Thymus (tissue), 11 donors: ENCODE data around the gene BOD1L1. TPM values are rescaled to one million over a fixed set of nuclear protein-coding genes. Genes with fewer than 3 reads are reported as not detected.

ENCODE experiments used
- DNase-seq, 9 donors: peaks; one replicate each; pipeline ENCODE4 v3.0.0-alpha.2; 2013; ENCODE audit warnings: low spot score in 9 of 9, low read depth in 6 of 9, missing footprints in 1 of 9
- H3K27ac ChIP-seq, 2 donors: one replicate each; pipeline ENCODE4 v1.5.1; 2013; ENCODE audit warnings: control low read depth in 1 of 2, low read depth in 1 of 2, low read length in 1 of 2, mild to moderate bottlenecking in 1 of 2, moderate library complexity in 1 of 2
- H3K27me3 ChIP-seq, 2 donors: one replicate each; pipeline ENCODE4 v1.5.1; 2013; ENCODE audit warnings: low read length in 1 of 2; ENCODE audit not compliant: control insufficient read depth in 2 of 2, insufficient read depth in 1 of 2
- H3K36me3 ChIP-seq, 2 donors: one replicate each; pipeline ENCODE4 v1.5.1; 2013; ENCODE audit warnings: low read length in 1 of 2, mild to moderate bottlenecking in 1 of 2, moderate library complexity in 1 of 2; ENCODE audit not compliant: control insufficient read depth in 2 of 2, insufficient read depth in 2 of 2
- H3K4me1 ChIP-seq, 2 donors: one replicate each; pipeline ENCODE4 v1.5.1; 2013; ENCODE audit warnings: low read length in 2 of 2; ENCODE audit not compliant: control insufficient read depth in 2 of 2, insufficient read depth in 2 of 2
- H3K4me3 ChIP-seq, 2 donors: one replicate each; pipeline ENCODE4 v1.5.1; 2013; ENCODE audit warnings: low read length in 2 of 2, control low read depth in 1 of 2, mild to moderate bottlenecking in 1 of 2
- H3K9me3 ChIP-seq, 2 donors: one replicate each; pipeline ENCODE4 v1.5.1; 2013; ENCODE audit warnings: low read length in 1 of 2, mild to moderate bottlenecking in 1 of 2; ENCODE audit not compliant: control insufficient read depth in 2 of 2, insufficient read depth in 1 of 2
- WGBS: extraction: QIAGEN DNeasy Blood & Tissue Kit; methylation state at CpG from one replicate; pipeline ENCODE4 v1.1.7; 2013; 5-methylcytosine and 5-hydroxymethylcytosine counted together
- polyA plus RNA-seq: library from polyadenylated mRNA; stranded (reverse); fragments of 200-250 nt; gene quantifications from one replicate; pipeline ENCODE4 v1.2.3, GENCODE V29; 2013
- total RNA-seq: library from RNA; stranded (reverse); fragments of 120-200 nt; gene quantifications from one replicate; pipeline ENCODE4 v1.2.4, GENCODE V29; 2013
- donor health status: healthy.

The BOD1L1 gene
- total and polyA plus RNA-seq, 2 donors: 20.0 to 27.1 TPM

DNA sequence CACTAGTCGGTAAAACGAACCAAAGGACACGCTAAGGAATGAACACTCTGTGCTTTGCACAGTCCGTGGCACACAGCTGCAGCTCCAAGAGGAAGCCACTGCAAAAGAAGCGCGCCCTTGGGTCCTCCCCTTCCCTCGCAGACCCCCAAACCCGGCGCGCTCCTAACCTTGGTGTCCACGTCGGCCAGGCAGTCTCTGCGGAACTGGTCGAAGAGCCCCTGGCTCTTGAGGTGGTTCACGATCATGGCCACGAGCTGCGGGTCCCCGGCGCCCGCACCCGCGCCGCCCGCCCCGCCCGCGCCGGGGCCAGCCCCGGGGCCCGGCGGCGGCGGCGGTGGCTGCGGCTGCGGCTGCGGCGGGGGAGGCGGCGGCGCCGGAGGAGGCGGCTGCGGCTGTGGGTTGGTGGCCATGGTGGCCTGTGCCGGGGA lies 333 bp downstream of the BOD1L1 start:
- Histone ChIP-seq H3K9me3 (peaks cover 0 to 6% of the 10 kb centered on the region in 2 donors), H3K4me1 (peaks cover 9 to 13% of the 10 kb centered on the region in 2 donors)
- DNase-seq: peak in 7 of 9 donors; percentile 21 to 68 (median 37)

DNA sequence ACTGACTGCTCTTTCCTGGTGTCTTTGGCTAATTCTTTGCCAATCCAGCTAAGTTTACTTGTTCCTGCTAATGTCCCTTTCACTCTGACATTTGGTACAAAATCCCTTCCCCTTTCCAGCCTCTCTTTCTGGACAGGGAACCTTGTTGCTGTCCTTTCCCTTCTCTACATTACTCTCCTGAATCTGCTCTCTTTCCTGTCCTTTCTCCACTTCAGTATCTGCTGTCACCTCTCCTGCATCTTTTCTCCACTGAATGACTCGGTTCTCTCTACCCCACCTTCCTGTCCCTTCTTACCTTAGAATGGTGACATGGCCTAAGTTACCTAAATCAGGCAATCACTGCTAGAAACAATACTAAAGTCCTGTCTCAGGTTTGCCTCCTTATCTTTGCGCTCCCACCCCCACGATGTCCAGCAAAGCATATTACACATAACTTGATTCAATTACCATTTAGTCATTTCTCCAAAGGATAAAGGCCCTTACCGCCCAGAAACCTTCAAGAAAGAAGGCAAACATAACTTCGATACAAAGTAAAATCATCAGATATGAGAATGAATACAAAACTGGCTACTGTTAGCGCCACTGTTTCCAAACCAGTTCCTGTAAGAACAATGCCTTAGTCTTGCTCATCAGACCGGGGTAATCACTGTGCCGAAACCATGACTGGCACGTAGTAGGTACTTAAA lies 890 bp downstream of the BOD1L1 start:
- peak in 1 of 9 donors; percentile 17 for DNase-seq
- H3K36me3 ChIP-seq: no peaks in the 10 kb centered on the region
- peaks cover 9 to 13% of the 10 kb centered on the region in 2 donors for H3K4me1 ChIP-seq
- H3K27ac ChIP-seq: peak overlapping the region; percentile 15 to 16
- H3K4me3 ChIP-seq: peak overlapping the region; percentile 94 to 98
- 3% methylated on average over 9 of the region's 9 CpGs for WGBS
- no peaks in the 10 kb centered on the region for H3K27me3 ChIP-seq
- peaks cover 0 to 6% of the 10 kb centered on the region in 2 donors for H3K9me3 ChIP-seq

More for the DNA sequence above, 333 bp downstream of the BOD1L1 start:
- Histone ChIP-seq H3K27ac (peak overlapping the region; percentile 89 to 93), H3K27me3 (no peaks in the 10 kb centered on the region), H3K4me3 (peak overlapping the region; percentile 94 to 98), H3K36me3 (no peaks in the 10 kb centered on the region)
- under 1% methylated on average over 45 of the region's 45 CpGs for WGBS

DNA sequence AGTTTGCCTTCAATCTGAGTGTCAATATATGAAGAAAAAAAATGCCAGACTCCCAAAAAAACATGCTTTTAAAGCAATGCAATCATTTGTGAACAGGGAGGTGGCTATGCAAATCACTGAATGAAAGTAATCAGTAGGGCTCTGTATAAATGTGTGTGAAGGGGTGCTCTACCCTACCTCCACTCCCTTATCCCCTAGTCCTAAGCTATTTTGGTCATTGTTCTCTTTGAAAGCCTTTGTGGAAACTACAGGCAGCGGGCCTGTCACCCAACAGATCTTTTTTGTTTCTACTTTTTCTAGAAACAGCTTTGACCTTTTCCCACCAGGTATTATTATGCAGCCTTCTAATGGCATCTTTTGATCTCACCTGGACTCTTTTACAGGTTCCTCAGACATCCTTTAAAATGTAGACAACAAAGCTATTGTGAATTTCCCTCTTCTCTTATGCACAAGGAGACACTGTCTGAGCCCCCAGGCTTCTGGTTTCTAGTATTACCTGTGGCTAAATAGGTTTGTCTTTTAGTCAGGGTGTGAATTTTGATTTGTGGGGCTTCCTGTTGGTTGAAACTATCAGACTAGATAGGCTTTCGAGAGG lies 9.2 kb downstream of the BOD1L1 start:
- H3K27me3 ChIP-seq: no peaks in the 10 kb centered on the region
- peaks cover 0 to 1% of the 10 kb centered on the region in 2 donors for H3K4me1 ChIP-seq
- WGBS: 95% methylated on average over 2 of the region's 2 CpGs
- no peaks in the 10 kb centered on the region for H3K9me3 ChIP-seq
- H3K4me3 ChIP-seq: no peak overlapping the region
- H3K27ac ChIP-seq: no peak overlapping the region
- no peak for DNase-seq
- H3K36me3 ChIP-seq: peaks cover 23 to 34% of the 10 kb centered on the region in 2 donors

DNA sequence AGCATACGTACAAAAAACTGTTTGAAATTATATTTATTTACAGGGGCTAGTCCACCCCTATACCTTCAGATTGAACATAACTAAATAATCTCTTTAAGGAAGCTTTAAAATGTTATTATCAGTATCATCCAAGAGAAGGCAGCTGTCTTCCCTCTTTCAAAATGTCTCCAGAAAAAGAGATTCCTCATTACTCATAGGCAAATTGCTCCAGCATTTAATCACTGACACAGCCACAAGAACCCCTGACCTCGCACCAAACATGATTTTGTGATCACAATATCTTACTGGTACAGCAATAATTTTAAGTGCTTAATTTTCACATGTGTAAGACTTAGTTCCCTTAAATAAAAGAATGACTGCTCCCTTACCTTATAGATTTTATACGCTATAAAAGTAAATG lies 9.7 kb downstream of the BOD1L1 start:
- Histone ChIP-seq H3K36me3 (peaks cover 25 to 39% of the 10 kb centered on the region in 2 donors), H3K27ac (no peak overlapping the region)

DNA sequence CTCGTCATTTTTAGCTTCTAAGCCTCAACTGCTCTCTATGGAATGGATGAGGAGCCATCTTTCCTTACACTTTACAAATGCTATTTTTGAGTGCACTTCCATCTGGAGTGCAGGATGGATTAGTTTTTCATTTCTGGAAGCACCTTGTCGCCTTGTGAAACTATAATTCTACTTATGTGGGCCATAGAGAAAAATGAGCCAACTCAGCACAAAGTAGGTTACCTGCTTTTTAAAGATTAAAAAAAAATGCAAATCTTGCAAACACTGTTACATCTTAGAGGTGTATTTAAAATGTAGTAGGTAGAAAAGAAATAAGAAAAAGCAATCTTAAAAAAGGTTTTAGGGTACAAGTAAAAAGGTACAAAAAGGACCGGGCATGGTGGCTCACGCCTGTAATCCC lies 10.9 kb downstream of the BOD1L1 start:
- WGBS: 97% methylated on average over 4 of the region's 4 CpGs
- no peak for DNase-seq
- Histone ChIP-seq H3K4me1 (no peaks in the 10 kb centered on the region), H3K9me3 (no peaks in the 10 kb centered on the region), H3K27ac (no peak overlapping the region), H3K36me3 (peaks cover 36 to 49% of the 10 kb centered on the region in 2 donors), H3K4me3 (no peak overlapping the region), H3K27me3 (no peaks in the 10 kb centered on the region)

More for the DNA sequence above, 9.7 kb downstream of the BOD1L1 start:
- Histone ChIP-seq H3K4me3 (no peak overlapping the region), H3K4me1 (no peaks in the 10 kb centered on the region), H3K27me3 (no peaks in the 10 kb centered on the region), H3K9me3 (no peaks in the 10 kb centered on the region)
- 66% methylated on average over 3 of the region's 3 CpGs for WGBS
- no peak for DNase-seq

DNA sequence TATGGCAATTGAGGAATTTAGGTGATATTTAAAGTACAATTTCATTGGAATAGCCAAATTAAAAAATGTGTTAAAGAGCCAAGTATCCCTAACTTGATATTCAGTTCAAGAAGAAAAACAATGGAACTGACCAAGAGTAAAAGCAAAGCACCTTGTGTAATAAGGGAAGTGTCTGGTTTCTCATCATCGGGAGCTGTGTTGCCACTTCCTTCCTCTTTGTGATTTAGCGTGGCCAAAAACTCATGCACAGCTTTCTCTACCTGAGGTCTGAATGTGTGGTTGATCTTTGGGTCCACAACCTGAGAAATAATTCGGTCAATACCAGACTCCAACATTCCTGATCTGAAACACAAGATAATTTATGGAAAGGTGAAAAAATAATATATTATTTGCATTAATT lies 12.4 kb downstream of the BOD1L1 start:
- Histone ChIP-seq H3K4me3 (no peak overlapping the region), H3K27ac (peak overlapping the region in 1 of 2 donors; percentile 18), H3K36me3 (peaks cover 41 to 62% of the 10 kb centered on the region in 2 donors), H3K4me1 (no peaks in the 10 kb centered on the region), H3K9me3 (no peaks in the 10 kb centered on the region), H3K27me3 (no peaks in the 10 kb centered on the region)
- DNase-seq: peak in 1 of 9 donors; percentile 10
- 16% methylated on average over 3 of the region's 3 CpGs for WGBS

DNA sequence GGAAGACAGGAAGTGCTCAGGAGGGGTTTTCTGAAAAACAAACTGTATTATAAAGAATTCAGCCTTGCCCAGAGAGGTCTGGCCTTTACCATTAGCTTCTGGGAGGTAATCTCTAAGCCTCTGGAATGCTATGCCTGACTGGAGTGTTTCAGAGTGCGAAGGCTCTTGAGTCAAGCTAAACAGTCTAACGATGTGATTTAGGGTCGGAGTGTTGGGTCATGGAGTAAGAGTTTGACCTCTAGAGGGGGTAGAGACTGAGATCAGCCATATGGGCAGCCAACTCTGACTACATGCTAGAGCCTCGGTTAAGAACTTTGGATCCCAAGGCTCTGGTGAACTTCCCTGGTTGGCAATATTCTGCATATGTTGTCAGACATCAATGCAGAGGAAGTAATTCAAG lies 15.0 kb downstream of the BOD1L1 start:
- H3K9me3 ChIP-seq: no peaks in the 10 kb centered on the region
- WGBS: 97% methylated on average over 4 of the region's 4 CpGs
- H3K27me3 ChIP-seq: no peaks in the 10 kb centered on the region
- no peak for DNase-seq
- H3K4me3 ChIP-seq: no peak overlapping the region
- no peaks in the 10 kb centered on the region for H3K4me1 ChIP-seq
- H3K36me3 ChIP-seq: peaks cover 32 to 65% of the 10 kb centered on the region in 2 donors
- no peak overlapping the region for H3K27ac ChIP-seq

DNA sequence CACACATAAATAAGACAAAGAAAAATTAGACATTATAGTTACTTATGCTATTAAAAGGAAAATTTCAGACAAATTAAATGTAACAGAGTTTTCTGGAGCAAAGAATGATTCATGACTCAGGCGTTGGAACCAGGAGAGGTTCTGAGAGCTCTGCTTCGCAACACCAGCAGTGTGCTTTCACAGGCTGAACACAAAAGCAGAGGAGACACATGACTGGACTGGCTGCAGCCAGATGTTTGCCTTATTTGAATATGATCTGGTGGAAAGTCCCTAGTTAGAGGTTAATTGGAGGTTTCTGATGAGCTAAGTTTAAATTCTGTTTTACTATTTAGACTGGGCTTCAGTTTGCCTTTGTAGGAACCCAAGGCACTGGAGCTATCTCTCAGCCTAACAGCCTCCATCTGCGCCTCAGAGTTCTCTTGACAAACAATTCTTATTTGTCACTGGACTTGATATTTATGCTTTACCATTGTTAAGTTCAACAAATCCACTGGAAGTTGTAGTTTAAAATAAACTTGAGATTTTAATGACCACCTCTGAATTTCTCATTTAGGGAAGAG lies 16.2 kb downstream of the BOD1L1 start:
- Histone ChIP-seq H3K27me3 (no peaks in the 10 kb centered on the region), H3K27ac (no peak overlapping the region), H3K4me1 (no peaks in the 10 kb centered on the region), H3K4me3 (no peak overlapping the region), H3K9me3 (no peaks in the 10 kb centered on the region), H3K36me3 (peaks cover 33 to 67% of the 10 kb centered on the region in 2 donors)
- no peak for DNase-seq
- 95% methylated on average over 3 of the region's 3 CpGs for WGBS

DNA sequence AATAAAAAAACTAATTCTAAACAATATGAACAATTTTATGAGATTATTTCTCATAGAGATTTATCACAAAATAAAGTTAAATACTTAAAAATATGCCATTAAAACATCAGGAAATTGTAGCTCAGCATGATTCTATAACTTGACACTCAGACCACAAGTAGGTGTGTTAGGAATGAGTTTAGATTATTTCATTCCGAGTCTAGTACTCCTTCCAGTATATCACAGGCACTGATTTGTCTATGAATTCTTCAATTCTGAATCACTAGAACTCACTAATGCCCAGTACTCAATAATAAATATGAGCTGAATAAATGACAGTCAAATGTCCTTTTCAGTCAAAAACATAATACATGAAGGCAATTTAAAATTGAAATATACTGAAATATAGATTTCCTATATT lies 22.2 kb downstream of the BOD1L1 start:
- no peak for DNase-seq
- Histone ChIP-seq H3K4me1 (no peaks in the 10 kb centered on the region), H3K36me3 (peaks cover 41 to 73% of the 10 kb centered on the region in 2 donors), H3K27me3 (no peaks in the 10 kb centered on the region), H3K9me3 (no peaks in the 10 kb centered on the region), H3K27ac (no peak overlapping the region), H3K4me3 (no peak overlapping the region)
- 94% methylated on average over 1 of the region's 1 CpG for WGBS
